ENCODE measurements around the gene STUB1. TPM values are rescaled to one million over a fixed set of nuclear protein-coding genes. Genes with fewer than 3 reads are reported as not detected.
A peak's percentile ranks its signal among the peaks of the same experiment; 100 is the strongest.

STUB1 gene
- total and polyA plus RNA-seq, 3 donors from 2014 or later = 93.3 to 160 (median 126) TPM

DNA sequence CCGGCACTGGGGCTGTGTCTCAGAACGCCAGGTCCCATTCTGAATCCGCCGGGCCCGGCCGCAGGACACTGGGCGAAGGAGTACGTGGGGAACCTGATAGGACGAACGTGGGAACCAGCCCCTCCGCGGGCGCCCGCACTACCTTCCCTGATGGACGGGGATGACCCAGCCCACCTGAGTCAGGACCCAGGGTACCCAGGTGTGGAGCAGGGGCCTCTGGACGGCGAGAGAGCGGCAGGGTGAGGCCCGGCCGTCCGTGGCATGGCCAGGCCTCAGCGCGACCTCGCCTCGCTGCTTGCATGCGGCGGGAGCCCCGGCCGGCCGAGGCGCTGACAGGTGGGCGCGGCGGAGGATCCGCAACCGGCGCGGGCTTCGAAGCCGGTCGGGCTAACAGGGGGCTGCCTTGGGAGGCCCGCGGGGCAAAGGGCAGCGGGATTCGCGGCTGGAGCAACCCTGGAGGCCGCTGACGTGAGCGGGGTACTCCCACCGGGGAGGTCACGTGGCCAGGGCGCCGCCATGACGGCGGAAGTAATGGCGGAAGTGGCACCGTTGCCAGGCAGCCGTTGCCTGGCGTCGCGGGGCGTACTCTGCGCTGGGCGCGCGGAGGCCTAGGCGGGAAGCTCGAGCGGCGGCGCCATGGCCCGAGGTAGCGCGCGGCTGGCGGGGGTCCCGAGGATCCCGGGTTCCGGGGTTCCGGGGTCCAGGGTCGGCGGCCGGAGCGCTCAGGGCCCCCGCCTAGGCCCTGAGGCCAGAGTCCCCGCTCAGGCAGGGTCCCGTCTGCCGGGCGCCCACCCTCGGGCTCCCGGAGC lies 31.2 kb upstream of the STUB1 start, which contains the start of gene WDR90:
TSS of gene WDR90 (plus strand) at position 585 of the 809 bp plus-strand sequence. CDS start at position 637, 52 bp downstream.
- Histone ChIP-seq H3K27me3 (no peaks in the 10 kb centered on the region), H3K4me3 (peak within 1 kb of the TSS; percentile 71 to 73), H3K9me3 (no peaks in the 10 kb centered on the region), H3K4me1 (peaks cover 19% of the 10 kb centered on the region), H3K27ac (peak within 1 kb of the TSS; percentile 53 to 89), H3K36me3 (ENCODE audit: low read depth, missing control alignments) (no peaks in the 10 kb centered on the region)
- TF ChIP-seq POLR2A (IDR thresholded peaks at IDR 0.05) = no peak
- TF ChIP-seq, protein P1, sequence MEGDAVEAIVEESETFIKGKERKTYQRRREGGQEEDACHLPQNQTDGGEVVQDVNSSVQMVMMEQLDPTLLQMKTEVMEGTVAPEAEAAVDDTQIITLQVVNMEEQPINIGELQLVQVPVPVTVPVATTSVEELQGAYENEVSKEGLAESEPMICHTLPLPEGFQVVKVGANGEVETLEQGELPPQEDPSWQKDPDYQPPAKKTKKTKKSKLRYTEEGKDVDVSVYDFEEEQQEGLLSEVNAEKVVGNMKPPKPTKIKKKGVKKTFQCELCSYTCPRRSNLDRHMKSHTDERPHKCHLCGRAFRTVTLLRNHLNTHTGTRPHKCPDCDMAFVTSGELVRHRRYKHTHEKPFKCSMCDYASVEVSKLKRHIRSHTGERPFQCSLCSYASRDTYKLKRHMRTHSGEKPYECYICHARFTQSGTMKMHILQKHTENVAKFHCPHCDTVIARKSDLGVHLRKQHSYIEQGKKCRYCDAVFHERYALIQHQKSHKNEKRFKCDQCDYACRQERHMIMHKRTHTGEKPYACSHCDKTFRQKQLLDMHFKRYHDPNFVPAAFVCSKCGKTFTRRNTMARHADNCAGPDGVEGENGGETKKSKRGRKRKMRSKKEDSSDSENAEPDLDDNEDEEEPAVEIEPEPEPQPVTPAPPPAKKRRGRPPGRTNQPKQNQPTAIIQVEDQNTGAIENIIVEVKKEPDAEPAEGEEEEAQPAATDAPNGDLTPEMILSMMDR (IDR thresholded peaks at IDR 0.05) = no peak
- peak; percentile 95 for DNase-seq
- intact Hi-C loops (cut with DNase I; ENCODE audit: low total_unique reads) = no loop called here
- WGBS, 2 donors = 2% methylated on average over 86 of the region's 91 CpGs; no CpG with 5 or more reads in 1 of the 2 donors

DNA sequence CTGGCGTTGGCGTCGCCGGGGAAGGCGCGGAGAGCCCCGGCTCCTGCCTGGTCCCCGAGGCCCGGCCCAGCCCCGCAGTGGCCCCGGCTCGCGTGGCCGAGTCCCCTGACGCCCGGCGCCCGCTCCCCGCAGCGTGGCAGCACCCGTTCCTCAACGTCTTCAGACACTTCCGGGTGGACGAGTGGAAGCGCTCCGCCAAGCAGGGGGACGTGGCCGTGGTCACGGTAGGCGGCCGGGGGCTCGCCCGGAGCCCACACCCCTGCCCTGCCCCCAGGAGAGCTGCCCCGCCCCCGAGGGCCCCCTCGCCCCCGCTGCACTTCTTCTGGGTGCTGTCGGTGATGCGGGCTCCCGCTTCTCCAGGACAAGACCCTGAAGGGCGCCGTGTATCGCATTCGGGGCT lies 30.6 kb upstream of the STUB1 start:
- Histone ChIP-seq H3K27me3 (no peaks in the 10 kb centered on the region), H3K27ac (peak overlapping the region in 1 of 2 donors; percentile 89), H3K4me3 (peak overlapping the region; percentile 71 to 73), H3K36me3 (ENCODE audit: low read depth, missing control alignments) (no peaks in the 10 kb centered on the region), H3K4me1 (peaks cover 19% of the 10 kb centered on the region), H3K9me3 (no peaks in the 10 kb centered on the region)
- DNase-seq = no peak
- intact Hi-C loops (cut with DNase I; ENCODE audit: low total_unique reads) = no loop called here
- no peak for TF ChIP-seq POLR2A (IDR thresholded peaks at IDR 0.05)
- TF ChIP-seq, protein P1 (IDR thresholded peaks at IDR 0.05) = no peak
- WGBS, 2 donors = 0 to 3% methylated on average over 17 to 44 of the region's 44 CpGs

DNA sequence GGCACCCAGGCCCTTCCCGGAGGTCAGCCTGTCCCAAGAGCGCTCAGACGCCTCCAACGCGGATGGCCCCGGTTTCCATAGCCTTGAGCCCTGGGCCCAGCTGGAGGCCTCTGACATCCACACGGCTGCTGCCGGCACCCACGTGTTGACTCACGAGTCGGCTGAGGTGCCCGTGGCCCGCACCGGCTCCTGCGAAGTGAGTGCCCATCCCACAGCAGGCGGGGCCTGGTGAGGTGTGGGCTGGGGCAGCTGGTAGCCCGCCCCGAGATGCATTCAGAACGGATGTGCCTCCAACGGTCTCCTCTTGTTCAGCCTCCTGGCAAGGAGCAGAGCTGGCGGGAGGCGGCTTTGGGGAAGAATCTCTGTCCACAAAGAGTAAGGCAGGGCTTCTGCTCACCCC lies 28.4 kb upstream of the STUB1 start:
- Histone ChIP-seq H3K27me3 (no peaks in the 10 kb centered on the region), H3K4me3 (no peak overlapping the region), H3K36me3 (ENCODE audit: low read depth, missing control alignments) (no peaks in the 10 kb centered on the region), H3K27ac (no peak overlapping the region), H3K4me1 (peaks cover 19% of the 10 kb centered on the region), H3K9me3 (no peaks in the 10 kb centered on the region)
- DNase-seq = no peak
- WGBS, 2 donors = 85 to 88% methylated on average over 3 to 22 of the region's 22 CpGs
- TF ChIP-seq POLR2A (IDR thresholded peaks at IDR 0.05) = no peak
- TF ChIP-seq, protein P1 (IDR thresholded peaks at IDR 0.05) = no peak
- intact Hi-C loops (cut with DNase I; ENCODE audit: low total_unique reads) = no loop called here

DNA sequence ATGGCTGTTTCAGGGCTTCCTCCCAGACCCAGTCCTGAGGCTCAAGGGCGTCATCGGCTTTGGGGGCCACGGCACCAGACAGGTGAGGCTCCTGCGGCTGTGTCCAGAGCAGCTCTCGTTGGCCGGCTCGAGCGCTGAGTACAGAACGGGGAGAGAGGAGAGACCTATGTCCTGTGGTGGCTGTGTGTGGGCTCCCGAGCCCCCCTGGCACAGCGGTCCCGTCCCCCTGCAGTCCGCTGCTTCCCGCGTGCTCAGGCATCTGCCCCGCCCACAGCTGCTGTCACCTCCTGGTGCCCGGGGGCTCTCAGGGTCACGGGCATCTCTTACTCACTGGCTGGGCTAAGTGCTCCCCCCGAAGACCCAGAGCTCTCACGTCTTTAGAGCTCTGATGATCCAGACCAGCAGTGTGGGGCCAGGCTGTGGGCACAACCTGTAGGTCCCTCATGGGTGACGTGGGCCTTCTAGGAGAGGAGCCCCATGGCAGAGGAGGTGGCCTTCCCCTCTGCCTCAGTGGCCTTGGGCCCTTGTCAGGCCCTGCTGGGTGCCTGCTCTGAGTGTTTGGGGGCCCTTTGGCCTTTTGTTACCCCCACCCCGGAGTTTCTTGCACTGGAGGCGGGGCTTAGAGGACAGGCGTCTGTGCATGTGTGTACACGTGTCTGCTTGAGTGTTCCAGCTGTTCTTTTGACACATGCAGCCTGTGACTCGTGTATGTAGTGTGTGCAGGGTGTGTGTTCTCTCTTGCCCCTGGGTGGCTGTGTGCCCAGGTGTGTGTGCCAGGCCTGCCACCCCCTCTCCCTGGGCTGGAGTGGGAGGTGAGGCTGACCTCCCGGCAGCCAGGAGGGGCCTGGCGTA lies 27.5 kb upstream of the STUB1 start:
- Histone ChIP-seq H3K36me3 (ENCODE audit: low read depth, missing control alignments) (no peaks in the 10 kb centered on the region), H3K4me3 (no peak overlapping the region), H3K27me3 (no peaks in the 10 kb centered on the region), H3K27ac (no peak overlapping the region), H3K9me3 (no peaks in the 10 kb centered on the region), H3K4me1 (peaks cover 17% of the 10 kb centered on the region)
- no peak for DNase-seq
- TF ChIP-seq, protein P1 (IDR thresholded peaks at IDR 0.05) = no peak
- TF ChIP-seq POLR2A (IDR thresholded peaks at IDR 0.05) = no peak
- intact Hi-C loops (cut with DNase I; ENCODE audit: low total_unique reads) = no loop called here
- WGBS, 2 donors = 88 to 91% methylated on average over 6 to 28 of the region's 28 CpGs
